Activated CD4-positive, alpha-beta memory T cell treated with anti-CD3 and anti-CD28 coated beads for 36 hours (primary cell): Measurements from ENCODE around the gene BHLHA15. TPM values are rescaled to one million over a fixed set of nuclear protein-coding genes. Genes with fewer than 3 reads are reported as not detected.

Source experiments
- CTCF ChIA-PET: fragments of 350-600 bp; sonication (Branson Sonifier 250); formaldehyde crosslinking; loops from one replicate; lab custom pipeline; 2021; ENCODE audit warnings: antibody characterized with exemption, inconsistent platforms; lab: Charles Lee
- POLR2A ChIA-PET: fragments of 350-600 bp; sonication (Branson Sonifier 250); formaldehyde crosslinking; loops from one replicate; lab custom pipeline; 2021; ENCODE audit warnings: antibody characterized with exemption; lab: Charles Lee
- DNase-seq: peaks from one replicate; pipeline ENCODE4 v3.0.0-alpha.2; 2020
- H3K27ac Mint-ChIP-seq: one replicate; pipeline ENCODE4 v1.8.0; 2021; ENCODE audit warnings: mixed read lengths
- H3K27me3 Mint-ChIP-seq: one replicate; pipeline ENCODE4 v1.8.0; 2021; ENCODE audit warnings: mixed read lengths
- H3K36me3 Mint-ChIP-seq: one replicate; pipeline ENCODE4 v1.8.0; 2021; ENCODE audit warnings: mixed read lengths
- H3K4me1 Mint-ChIP-seq: one replicate; pipeline ENCODE4 v1.8.0; 2021; ENCODE audit warnings: low read depth, mixed read lengths
- H3K4me3 Mint-ChIP-seq: one replicate; pipeline ENCODE4 v1.8.0; 2021; ENCODE audit warnings: mild to moderate bottlenecking, mixed read lengths
- H3K9me3 Mint-ChIP-seq: one replicate; pipeline ENCODE4 v1.8.0; 2021; ENCODE audit warnings: mixed read lengths
- intact Hi-C: fragments of 100-400 bp; cut with micrococcal nuclease; formaldehyde crosslinking; loops from one replicate; pipeline ENCODE4 v1.15.1; 2023
- total RNA-seq, 2 experiments: library from RNA; stranded (reverse); gene quantifications; one replicate each; pipeline ENCODE4 v1.2.3, GENCODE V29; 2021

Gene BHLHA15
- total RNA-seq, 2 experiments from 2014 or later: 0.67 TPM; not detected in 1

- intact Hi-C loops: no loop called here
- Mint-ChIP-seq H3K4me3 (no peak overlapping the region), H3K27ac (peak overlapping the region; percentile 62), H3K36me3 (peaks cover 11% of the 10 kb centered on the region), H3K9me3 (no peaks in the 10 kb centered on the region), H3K4me1 (peaks cover 32% of the 10 kb centered on the region), H3K27me3 (no peaks in the 10 kb centered on the region)
- POLR2A ChIA-PET: no interaction called here
- no peak for DNase-seq
- CTCF ChIA-PET: no interaction called here
Measured at GRCh38 chr7:98248156-98248555, 36.9 kb downstream of the BHLHA15 start.

GRCh38 chr7:98249106-98249505 is 37.9 kb downstream of the BHLHA15 start:
- Mint-ChIP-seq H3K9me3 (no peaks in the 10 kb centered on the region), H3K4me1 (peaks cover 36% of the 10 kb centered on the region), H3K4me3 (no peak overlapping the region), H3K27ac (peak overlapping the region; percentile 93), H3K36me3 (peaks cover 11% of the 10 kb centered on the region), H3K27me3 (no peaks in the 10 kb centered on the region)
- DNase-seq: peak; percentile 13
- intact Hi-C loops: no loop called here
- CTCF ChIA-PET: no interaction called here
- POLR2A ChIA-PET: interaction anchor here (0.6 kb wide), 1 partner anchor 139 kb away, joined by 3 read pairs; no protein-coding TSS in a partner anchor

- ChIA-PET POLR2A (no interaction called here), CTCF (interaction anchor here (0.8 to 2.1 kb wide), 5 partner anchors 9 to 229 kb away, joined by 3 to 12 read pairs (median 6); partner anchors contain the start of gene BAIAP2L1)
- Mint-ChIP-seq H3K27ac (peak overlapping the region; percentile 94), H3K9me3 (no peaks in the 10 kb centered on the region), H3K4me1 (peaks cover 46% of the 10 kb centered on the region), H3K27me3 (no peaks in the 10 kb centered on the region), H3K4me3 (peak overlapping the region; percentile 95), H3K36me3 (peaks cover 17% of the 10 kb centered on the region)
- peak; percentile 70 for DNase-seq
- intact Hi-C loops: loop anchor here (1.0 to 2.0 kb wide), 4 partner anchors 31 to 378 kb away; partner anchors contain the start of genes ASNS, BRI3 and LMTK2
Measured at GRCh38 chr7:98250789-98251188, 39.5 kb downstream of the BHLHA15 start.

GRCh38 chr7:98251231-98251600 is 40.0 kb downstream of the BHLHA15 start:
- H3K4me3 Mint-ChIP-seq: peak overlapping the region; percentile 95
- intact Hi-C loops: loop anchor here (1.0 to 2.0 kb wide), 4 partner anchors 30 to 378 kb away; partner anchors contain the start of genes ASNS, BRI3 and LMTK2
- no peak for DNase-seq
- H3K27me3 Mint-ChIP-seq: no peaks in the 10 kb centered on the region
- H3K9me3 Mint-ChIP-seq: no peaks in the 10 kb centered on the region
- peak overlapping the region; percentile 94 for H3K27ac Mint-ChIP-seq
- peaks cover 49% of the 10 kb centered on the region for H3K4me1 Mint-ChIP-seq
- ChIA-PET POLR2A (no interaction called here), CTCF (interaction anchor here (0.8 to 2.1 kb wide), 6 partner anchors 9 to 229 kb away, joined by 3 to 12 read pairs (median 6); partner anchors contain the start of gene BAIAP2L1)
- peaks cover 17% of the 10 kb centered on the region for H3K36me3 Mint-ChIP-seq

- Mint-ChIP-seq H3K27me3 (no peaks in the 10 kb centered on the region), H3K9me3 (no peaks in the 10 kb centered on the region), H3K4me3 (peak within 1 kb of the TSS; percentile 95), H3K27ac (peak within 1 kb of the TSS; percentile 94), H3K36me3 (peaks cover 20% of the 10 kb centered on the region), H3K4me1 (peaks cover 52% of the 10 kb centered on the region)
- CTCF ChIA-PET: interaction anchor here (0.9 to 2.1 kb wide), 3 partner anchors 83 to 230 kb away, joined by 5 to 12 read pairs (median 6); no protein-coding TSS in a partner anchor
- intact Hi-C loops: loop anchor here (1.0 to 2.0 kb wide), 5 partner anchors 29 to 379 kb away; partner anchors contain the start of genes ASNS, BAIAP2L1, BRI3 and LMTK2
- peak; percentile 94 for DNase-seq
- POLR2A ChIA-PET: no interaction called here
Measured at GRCh38 chr7:98251601-98252424, 40.6 kb downstream of the BHLHA15 start, which contains the start of gene TECPR1. Gene TECPR1, minus strand, starts transcription at chr7:98252232. Its CDS starts 6,086 bp downstream, at chr7:98246146.

- intact Hi-C loops: loop anchor here (1.0 kb wide), 1 partner anchor 149 kb away; the partner anchor contains the start of gene BAIAP2L1
- POLR2A ChIA-PET: no interaction called here
- peaks cover 52% of the 10 kb centered on the region for H3K4me1 Mint-ChIP-seq
- no peaks in the 10 kb centered on the region for H3K9me3 Mint-ChIP-seq
- H3K27ac Mint-ChIP-seq: peak overlapping the region; percentile 94
- peak overlapping the region; percentile 95 for H3K4me3 Mint-ChIP-seq
- H3K27me3 Mint-ChIP-seq: no peaks in the 10 kb centered on the region
- no peak for DNase-seq
- peaks cover 25% of the 10 kb centered on the region for H3K36me3 Mint-ChIP-seq
- CTCF ChIA-PET: no interaction called here
Measured at GRCh38 chr7:98252425-98253054, 41.3 kb downstream of the BHLHA15 start.

- H3K4me3 Mint-ChIP-seq: no peak overlapping the region
Measured at GRCh38 chr7:98254516-98254915, 43.3 kb downstream of the BHLHA15 start.

GRCh38 chr7:98254951-98255610 is 43.8 kb downstream of the BHLHA15 start:
- peak; percentile 50 for DNase-seq
- peaks cover 22% of the 10 kb centered on the region for H3K36me3 Mint-ChIP-seq
- CTCF ChIA-PET: no interaction called here
- H3K4me3 Mint-ChIP-seq: no peak overlapping the region
- H3K27ac Mint-ChIP-seq: peak overlapping the region; percentile 72
- intact Hi-C loops: no loop called here
- peaks cover 35% of the 10 kb centered on the region for H3K4me1 Mint-ChIP-seq
- H3K27me3 Mint-ChIP-seq: no peaks in the 10 kb centered on the region
- no peaks in the 10 kb centered on the region for H3K9me3 Mint-ChIP-seq
- POLR2A ChIA-PET: no interaction called here

More at GRCh38 chr7:98254516-98254915, 43.3 kb downstream of the BHLHA15 start:
- Mint-ChIP-seq H3K9me3 (no peaks in the 10 kb centered on the region), H3K36me3 (peaks cover 25% of the 10 kb centered on the region), H3K27ac (peak overlapping the region; percentile 72), H3K27me3 (no peaks in the 10 kb centered on the region), H3K4me1 (peaks cover 40% of the 10 kb centered on the region)
- intact Hi-C loops: no loop called here
- ChIA-PET POLR2A (no interaction called here), CTCF (no interaction called here)
- DNase-seq: no peak

GRCh38 chr7:98256431-98256830 is 45.2 kb downstream of the BHLHA15 start:
- peaks cover 29% of the 10 kb centered on the region for H3K4me1 Mint-ChIP-seq
- POLR2A ChIA-PET: no interaction called here
- intact Hi-C loops: no loop called here
- H3K4me3 Mint-ChIP-seq: no peak overlapping the region
- peaks cover 23% of the 10 kb centered on the region for H3K36me3 Mint-ChIP-seq
- no peaks in the 10 kb centered on the region for H3K9me3 Mint-ChIP-seq
- H3K27me3 Mint-ChIP-seq: no peaks in the 10 kb centered on the region
- CTCF ChIA-PET: no interaction called here
- DNase-seq: no peak
- peak overlapping the region; percentile 1 for H3K27ac Mint-ChIP-seq

- no peak overlapping the region for H3K4me3 Mint-ChIP-seq
- CTCF ChIA-PET: interaction anchor here (0.7 kb wide), 1 partner anchor 147 kb away, joined by 3 read pairs; no protein-coding TSS in a partner anchor
- no peaks in the 10 kb centered on the region for H3K9me3 Mint-ChIP-seq
- intact Hi-C loops: no loop called here
- DNase-seq: no peak
- no peaks in the 10 kb centered on the region for H3K27me3 Mint-ChIP-seq
- peaks cover 25% of the 10 kb centered on the region for H3K4me1 Mint-ChIP-seq
- no peak overlapping the region for H3K27ac Mint-ChIP-seq
- H3K36me3 Mint-ChIP-seq: peaks cover 29% of the 10 kb centered on the region
- POLR2A ChIA-PET: no interaction called here
Measured at GRCh38 chr7:98257701-98258100, 46.5 kb downstream of the BHLHA15 start.
